HuH-7 (cell line): ENCODE data around the gene RND1.

Experiments
- DNase-seq: peaks from one replicate; pipeline ENCODE4 v3.0.0; 2011; ENCODE audit warnings: low spot score

Gene RND1

GRCh38 chr12:48827513-48828096, 38.1 kb downstream of the RND1 start:
- no peak for DNase-seq

DNA sequence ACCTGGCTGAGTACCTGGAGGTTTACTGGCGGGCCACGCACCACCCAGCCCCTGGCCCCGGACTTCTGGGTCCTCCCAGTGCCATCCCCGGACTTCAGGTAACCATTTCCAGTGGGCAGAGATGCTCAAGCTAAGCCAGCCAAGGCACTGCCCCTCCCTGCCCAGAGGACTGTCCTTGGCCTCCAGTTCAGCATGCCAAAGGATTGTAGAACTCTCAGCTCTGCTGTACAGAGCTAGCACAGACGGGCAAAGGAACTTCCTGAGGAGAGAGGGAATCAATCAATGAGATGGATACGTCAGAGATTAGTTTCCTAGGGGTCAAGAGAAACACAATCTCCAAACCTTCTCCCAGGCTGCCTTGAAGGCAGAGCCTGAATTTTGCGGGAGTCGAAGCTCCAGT, 38.6 kb downstream of the RND1 start:
- no peak for DNase-seq

GRCh38 chr12:48826209-48826855, 39.3 kb downstream of the RND1 start:
- DNase-seq: no peak

GRCh38 chr12:48824905-48825304, 40.8 kb downstream of the RND1 start:
- no peak for DNase-seq

DNA sequence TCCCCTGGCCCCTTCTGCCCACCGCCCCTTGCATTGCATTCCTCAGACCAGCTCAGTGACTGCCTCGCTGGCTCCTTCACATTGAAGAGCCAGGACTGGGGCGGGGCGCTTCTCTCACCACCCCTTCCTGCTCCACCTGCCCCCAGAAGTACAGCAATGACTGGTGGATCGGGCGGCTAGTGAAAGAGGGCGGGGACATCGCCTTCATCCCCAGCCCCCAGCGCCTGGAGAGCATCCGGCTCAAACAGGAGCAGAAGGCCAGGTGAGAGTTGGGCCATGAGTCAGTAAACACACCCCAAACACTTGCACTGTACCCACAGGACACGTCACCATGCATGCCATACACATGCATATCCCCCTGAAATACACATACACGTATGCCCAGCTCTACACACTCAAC, 41.6 kb downstream of the RND1 start:
- no peak for DNase-seq

GRCh38 chr12:48823281-48823680, 42.4 kb downstream of the RND1 start:
- DNase-seq: no peak

- no peak for DNase-seq
Measured at GRCh38 chr12:48822711-48823110, 43.0 kb downstream of the RND1 start.

DNA sequence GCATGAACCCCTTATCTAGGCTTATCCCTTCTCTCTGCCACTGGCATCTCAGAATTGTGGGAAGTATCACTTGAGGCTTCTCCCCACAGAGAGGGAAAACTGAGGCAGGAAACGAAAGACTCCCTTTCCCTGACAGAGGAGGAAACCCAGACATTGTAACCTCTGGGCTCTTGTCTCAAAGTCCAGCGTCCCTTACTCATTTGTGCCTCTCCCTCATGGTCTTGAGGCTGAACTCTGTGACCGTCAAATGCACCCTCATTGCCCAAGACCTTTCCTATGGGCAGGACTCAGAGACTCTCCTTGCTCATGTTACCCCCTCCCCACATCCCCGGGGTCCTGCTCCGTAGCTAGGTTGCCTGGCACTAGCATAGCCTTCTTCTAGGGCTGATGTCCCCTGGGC, 43.5 kb downstream of the RND1 start:
- no peak for DNase-seq

- no peak for DNase-seq
Measured at GRCh38 chr12:48819986-48820725, 45.5 kb downstream of the RND1 start.

GRCh38 chr12:48818831-48819590, 46.7 kb downstream of the RND1 start:
- DNase-seq: no peak

- DNase-seq: peak; percentile 80
Measured at GRCh38 chr12:48817873-48818830, 47.5 kb downstream of the RND1 start, which contains the start of gene CACNB3. TSS of gene CACNB3 (plus strand) at chr12:48818496. CDS start at chr12:48818930, 434 bp downstream.

GRCh38 chr12:48816143-48816854, 49.4 kb downstream of the RND1 start:
- no peak for DNase-seq

- peak; percentile 90 for DNase-seq
Measured at GRCh38 chr12:48815126-48816110, 50.3 kb downstream of the RND1 start.

GRCh38 chr12:48814262-48815125, 51.2 kb downstream of the RND1 start:
- DNase-seq: peak; percentile 92

DNA sequence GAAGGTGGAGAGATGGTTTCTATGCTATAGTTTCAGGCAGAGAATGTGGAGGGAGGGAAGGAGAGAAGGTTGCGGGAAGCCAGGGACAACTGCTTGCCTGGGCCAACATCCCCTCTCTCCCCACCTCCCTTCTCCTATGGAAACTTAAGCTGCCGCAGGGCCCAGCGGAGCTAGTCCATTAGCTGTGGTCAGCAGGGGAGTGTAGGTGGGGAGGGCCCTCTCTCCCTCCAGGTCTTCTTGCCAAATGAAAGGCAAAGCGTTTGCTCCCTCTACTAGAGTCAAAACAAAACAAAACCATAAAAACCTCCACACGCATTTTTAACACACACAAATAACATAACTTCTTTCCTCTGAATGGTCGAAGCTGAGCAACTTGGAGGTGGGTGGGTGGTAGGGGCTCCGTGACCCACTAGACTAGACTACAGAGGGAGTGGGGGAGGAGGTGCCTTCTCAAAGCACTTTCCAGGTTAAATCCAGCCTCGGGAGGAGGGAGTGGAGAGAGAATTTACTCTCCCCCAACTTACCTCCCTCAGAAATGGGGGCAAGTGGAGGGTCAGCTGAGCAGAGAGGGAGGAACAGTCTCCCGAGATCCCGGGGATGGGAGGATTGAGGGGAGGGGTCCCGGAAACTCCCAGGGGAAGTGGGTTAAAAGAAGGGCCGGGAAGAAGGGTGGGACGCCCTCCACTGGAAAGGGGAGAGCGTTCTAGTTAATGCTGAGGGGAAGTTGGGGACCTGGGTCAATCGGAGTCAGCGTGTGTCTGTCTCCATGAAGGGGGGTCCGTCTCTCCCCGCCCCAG, 52.0 kb downstream of the RND1 start:
- DNase-seq: no peak

GRCh38 chr12:48812389-48812788, 53.3 kb downstream of the RND1 start:
- no peak for DNase-seq

DNA sequence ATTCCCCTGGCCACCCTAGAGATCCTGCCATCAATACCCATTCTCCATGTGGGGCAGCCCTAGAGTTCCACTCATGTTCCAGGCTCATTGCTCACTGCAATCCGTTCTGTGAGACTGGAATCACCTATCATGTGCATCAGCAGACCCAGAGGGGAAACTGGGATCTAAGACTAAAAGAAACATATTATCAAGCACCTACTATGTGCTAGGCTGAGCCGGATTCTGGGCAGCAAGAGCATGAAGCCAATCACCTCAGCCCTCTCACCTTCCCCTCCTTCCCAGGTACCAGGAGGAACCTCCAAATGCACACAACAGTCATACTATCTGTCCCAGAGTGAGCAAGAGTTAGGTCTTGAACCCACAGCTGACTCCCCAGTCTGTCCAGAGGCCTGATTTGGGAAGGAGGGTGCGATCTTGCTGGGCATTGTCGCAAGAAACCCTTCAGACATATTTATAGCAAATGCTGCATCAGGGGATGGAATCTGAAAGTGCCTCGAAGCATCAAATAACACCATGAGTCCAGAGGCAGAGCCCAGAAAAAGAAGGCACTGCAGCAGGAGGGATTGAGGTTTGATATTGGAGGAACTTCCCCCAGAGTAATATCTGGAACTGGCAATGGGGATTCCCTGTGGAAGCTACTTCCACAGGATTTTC, 54.1 kb downstream of the RND1 start:
- DNase-seq: no peak
